Activated CD4-positive, alpha-beta memory T cell treated with anti-CD3 and anti-CD28 coated beads, Interleukin-2, amount 10 ng/mL, durations not matched to agents 7 days and 5 days (primary cell): ENCODE data around the gene PAIP1. TPM values are rescaled to one million over a fixed set of nuclear protein-coding genes. Genes with fewer than 3 reads are reported as not detected.
"Not testable (repeated sequence)": the region's sequence is repeated elsewhere in the genome, so short reads cannot be mapped to it uniquely, and the experiment has no call there.

Source experiments
- CTCF ChIA-PET: fragments of 350-600 bp; sonication (Branson Sonifier 250); formaldehyde crosslinking; loops from one replicate; lab custom pipeline; 2021; ENCODE audit warnings: antibody characterized with exemption, inconsistent platforms; lab: Charles Lee
- POLR2A ChIA-PET: fragments of 350-600 bp; sonication (Branson Sonifier 250); formaldehyde crosslinking; loops from one replicate; lab custom pipeline; 2021; ENCODE audit warnings: antibody characterized with exemption; lab: Charles Lee
- DNase-seq: peaks from one replicate; pipeline ENCODE4 v3.0.0-alpha.2; 2020
- H3K27ac Mint-ChIP-seq: one replicate; pipeline ENCODE4 v1.8.0; 2021; ENCODE audit warnings: mild to moderate bottlenecking, mixed read lengths
- H3K27me3 Mint-ChIP-seq: one replicate; pipeline ENCODE4 v1.8.0; 2021; ENCODE audit warnings: mixed read lengths
- H3K36me3 Mint-ChIP-seq: one replicate; pipeline ENCODE4 v1.8.0; 2021; ENCODE audit warnings: low read depth, mixed read lengths
- H3K4me1 Mint-ChIP-seq: one replicate; pipeline ENCODE4 v1.8.0; 2021; ENCODE audit warnings: mixed read lengths
- H3K4me3 Mint-ChIP-seq: one replicate; pipeline ENCODE4 v1.8.0; 2021; ENCODE audit warnings: mild to moderate bottlenecking, mixed read lengths
- H3K9me3 Mint-ChIP-seq: one replicate; pipeline ENCODE4 v1.8.0; 2021; ENCODE audit warnings: mixed read lengths
- total RNA-seq, 2 experiments: library from RNA; stranded (reverse); gene quantifications; one replicate each; pipeline ENCODE4 v1.2.3, GENCODE V29; 2021

Gene PAIP1
- total RNA-seq, 2 experiments from 2014 or later = 37.0 to 38.8 TPM

DNA sequence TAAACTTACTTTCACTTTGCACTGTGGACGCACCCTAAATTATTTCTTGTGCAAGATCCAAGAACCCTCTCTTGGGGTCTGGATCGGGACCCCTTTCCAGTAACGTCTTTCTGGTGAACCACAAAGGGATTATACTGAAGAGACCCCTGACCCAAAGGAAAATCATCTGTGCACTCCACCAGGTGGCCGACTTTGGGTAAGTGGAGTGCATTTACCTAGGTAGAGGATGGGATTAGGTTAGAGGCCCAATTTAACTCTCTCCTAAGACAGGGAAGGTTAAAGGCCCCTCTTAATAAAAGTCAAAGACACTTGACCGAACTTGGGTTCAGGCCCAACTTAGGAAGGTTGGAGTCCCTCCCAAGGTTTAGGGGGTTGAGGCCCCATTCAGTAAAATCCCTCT is 8.2 kb upstream of the PAIP1 start:
- DNase-seq = no peak
- POLR2A ChIA-PET = no interaction called here
- Mint-ChIP-seq H3K27me3 (peaks cover 6% of the 10 kb centered on the region), H3K4me3 (no peak overlapping the region), H3K27ac (no peak overlapping the region), H3K9me3 (no peaks in the 10 kb centered on the region), H3K4me1 (no peaks in the 10 kb centered on the region), H3K36me3 (no peaks in the 10 kb centered on the region)
- CTCF ChIA-PET = no interaction called here

DNA sequence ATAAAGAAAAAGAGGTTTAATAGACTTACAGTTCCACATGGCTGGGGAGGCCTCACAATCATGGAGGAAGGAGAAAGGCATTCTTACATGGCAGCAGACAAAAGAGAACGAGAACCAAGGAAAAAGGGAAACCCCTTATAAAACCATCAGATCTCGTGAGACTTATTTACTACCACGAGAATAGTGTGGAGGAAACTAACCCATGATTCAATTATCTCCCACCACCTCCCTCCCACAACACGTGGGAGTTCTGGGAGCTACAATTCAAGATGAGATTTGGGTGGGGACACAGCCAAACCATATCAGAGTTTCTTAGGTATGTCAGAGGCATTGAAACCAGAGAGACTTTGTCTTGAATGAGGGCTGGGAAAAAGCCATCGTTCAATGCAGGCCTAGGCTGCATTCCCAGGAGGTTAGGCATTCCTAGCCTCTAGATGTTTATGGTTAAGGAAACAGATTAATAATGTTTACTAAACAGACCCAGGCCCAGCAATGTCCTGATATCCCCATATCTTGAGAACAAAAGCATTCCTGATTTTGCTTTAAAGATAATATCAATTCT is 7.5 kb upstream of the PAIP1 start:
- Mint-ChIP-seq H3K4me1 (no peaks in the 10 kb centered on the region), H3K27me3 (peaks cover 7% of the 10 kb centered on the region), H3K27ac (no peak overlapping the region), H3K9me3 (no peaks in the 10 kb centered on the region), H3K36me3 (no peaks in the 10 kb centered on the region), H3K4me3 (no peak overlapping the region)
- CTCF ChIA-PET = no interaction called here
- DNase-seq = no peak
- POLR2A ChIA-PET = no interaction called here

DNA sequence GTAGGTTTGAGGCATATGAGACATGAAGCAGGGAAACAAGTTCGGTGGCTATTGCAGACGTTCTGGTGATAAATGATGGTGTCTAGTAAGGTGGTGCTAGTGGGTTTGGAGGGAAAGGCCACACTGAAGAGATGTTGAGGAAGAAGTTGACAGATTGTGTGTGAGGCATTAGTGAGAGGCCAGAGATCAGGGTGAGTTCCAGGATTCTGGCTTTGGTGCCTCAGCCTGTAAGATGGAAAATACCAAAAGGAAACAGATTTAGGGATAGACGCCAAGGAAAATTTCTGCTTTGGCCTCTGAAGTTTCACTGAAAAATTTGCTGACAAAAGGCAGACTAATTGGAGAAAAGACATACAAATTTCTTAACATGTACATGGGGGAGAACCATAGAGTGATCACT is 6.4 kb upstream of the PAIP1 start:
- CTCF ChIA-PET = no interaction called here

DNA sequence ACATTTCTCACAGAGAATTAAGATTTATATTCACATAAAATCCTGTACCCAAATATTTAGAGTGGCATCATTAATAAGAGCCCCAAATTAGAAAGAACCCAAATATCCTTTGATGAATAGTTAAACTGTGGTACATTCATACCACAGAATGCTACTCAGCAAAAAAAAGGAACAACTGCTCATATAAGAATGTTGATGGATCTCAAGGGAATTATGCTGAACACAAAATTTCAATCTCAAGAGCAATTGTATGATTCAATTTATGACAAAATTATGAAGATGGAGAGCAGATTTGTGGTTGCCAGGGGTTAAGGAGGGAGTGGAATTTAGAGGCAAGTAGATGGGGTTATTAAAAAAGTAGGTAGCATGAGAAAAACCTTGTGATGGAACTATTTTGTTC is 4.5 kb upstream of the PAIP1 start:
- CTCF ChIA-PET = no interaction called here

More for the DNA sequence above, 6.4 kb upstream of the PAIP1 start:
- peaks cover 7% of the 10 kb centered on the region for H3K27me3 Mint-ChIP-seq
- H3K27ac Mint-ChIP-seq = no peak overlapping the region
- POLR2A ChIA-PET = no interaction called here
- H3K9me3 Mint-ChIP-seq = no peaks in the 10 kb centered on the region
- no peak overlapping the region for H3K4me3 Mint-ChIP-seq
- no peak for DNase-seq
- H3K4me1 Mint-ChIP-seq = no peaks in the 10 kb centered on the region
- H3K36me3 Mint-ChIP-seq = no peaks in the 10 kb centered on the region

DNA sequence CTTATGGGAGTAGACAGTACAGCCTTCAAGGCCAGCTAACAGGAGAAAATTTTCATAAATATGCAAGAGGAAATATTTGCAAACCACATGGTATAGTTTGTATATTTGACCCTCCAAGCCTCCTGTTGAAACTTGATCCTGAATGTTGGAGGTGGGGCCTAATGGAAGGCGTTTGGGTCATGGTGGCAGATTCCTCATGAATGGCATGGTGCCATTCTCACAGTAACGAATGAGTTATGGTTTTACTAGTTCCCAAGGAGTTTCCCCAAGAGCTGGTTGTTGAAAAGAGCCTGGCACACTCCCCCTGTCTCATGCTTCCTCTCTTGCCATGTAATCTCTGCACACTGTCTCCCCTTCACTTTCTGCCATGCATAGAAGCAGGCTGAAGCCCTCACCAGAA is 3.3 kb upstream of the PAIP1 start:
- ChIA-PET POLR2A (interaction anchor here (0.8 to 1.4 kb wide), 3 partner anchors 42 to 44 kb away, joined by 3 to 5 read pairs (median 3); partner anchors contain the start of gene NNT), CTCF (interaction anchor here (1.4 kb wide), 1 partner anchor 76 kb away, joined by 3 read pairs; no protein-coding TSS in a partner anchor)
- Mint-ChIP-seq H3K27ac (no peak overlapping the region), H3K4me1 (peaks cover 12% of the 10 kb centered on the region), H3K9me3 (no peaks in the 10 kb centered on the region), H3K4me3 (no peak overlapping the region), H3K36me3 (peaks cover 4% of the 10 kb centered on the region), H3K27me3 (peaks cover 7% of the 10 kb centered on the region)
- no peak for DNase-seq

More for the DNA sequence above, 4.5 kb upstream of the PAIP1 start:
- no peaks in the 10 kb centered on the region for H3K9me3 Mint-ChIP-seq
- H3K27ac Mint-ChIP-seq = no peak overlapping the region
- peaks cover 7% of the 10 kb centered on the region for H3K27me3 Mint-ChIP-seq
- H3K36me3 Mint-ChIP-seq = no peaks in the 10 kb centered on the region
- H3K4me1 Mint-ChIP-seq = peaks cover 7% of the 10 kb centered on the region
- no peak for DNase-seq
- POLR2A ChIA-PET = interaction anchor here (1.0 kb wide), 1 partner anchor 41 kb away, joined by 3 read pairs; the partner anchor contains the start of gene NNT
- H3K4me3 Mint-ChIP-seq = no peak overlapping the region

DNA sequence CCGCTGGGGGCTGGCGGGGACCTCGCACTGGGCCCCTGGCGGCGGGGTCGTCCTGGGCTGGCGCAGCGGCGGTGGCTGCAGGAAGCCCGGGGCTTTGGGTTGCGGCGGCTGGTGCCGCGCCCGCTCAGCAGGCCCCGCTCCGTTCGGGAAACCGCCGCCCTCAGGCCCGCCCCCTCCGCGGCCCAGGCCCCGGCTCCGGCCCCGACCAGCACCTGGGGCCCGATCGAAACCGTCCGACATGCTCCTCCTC is 345 bp downstream of the PAIP1 start:
- not testable (repeated sequence) for H3K27ac Mint-ChIP-seq, DNase-seq, H3K9me3 Mint-ChIP-seq, H3K27me3 Mint-ChIP-seq, H3K36me3 Mint-ChIP-seq
- Mint-ChIP-seq H3K4me1 (peaks cover 14% of the 10 kb centered on the region), H3K4me3 (peak overlapping the region; percentile 86)
- ChIA-PET POLR2A (interaction anchor here (0.7 to 5.3 kb wide), 10 partner anchors 12 to 243 kb away, joined by 3 to 60 read pairs (median 10); partner anchors contain the start of genes C5orf34, HMGCS1, NNT and TMEM267), CTCF (interaction anchor here (1.2 to 2.5 kb wide), 2 partner anchors 46 to 59 kb away, joined by 3 to 11 read pairs; partner anchors contain the start of gene NNT)

DNA sequence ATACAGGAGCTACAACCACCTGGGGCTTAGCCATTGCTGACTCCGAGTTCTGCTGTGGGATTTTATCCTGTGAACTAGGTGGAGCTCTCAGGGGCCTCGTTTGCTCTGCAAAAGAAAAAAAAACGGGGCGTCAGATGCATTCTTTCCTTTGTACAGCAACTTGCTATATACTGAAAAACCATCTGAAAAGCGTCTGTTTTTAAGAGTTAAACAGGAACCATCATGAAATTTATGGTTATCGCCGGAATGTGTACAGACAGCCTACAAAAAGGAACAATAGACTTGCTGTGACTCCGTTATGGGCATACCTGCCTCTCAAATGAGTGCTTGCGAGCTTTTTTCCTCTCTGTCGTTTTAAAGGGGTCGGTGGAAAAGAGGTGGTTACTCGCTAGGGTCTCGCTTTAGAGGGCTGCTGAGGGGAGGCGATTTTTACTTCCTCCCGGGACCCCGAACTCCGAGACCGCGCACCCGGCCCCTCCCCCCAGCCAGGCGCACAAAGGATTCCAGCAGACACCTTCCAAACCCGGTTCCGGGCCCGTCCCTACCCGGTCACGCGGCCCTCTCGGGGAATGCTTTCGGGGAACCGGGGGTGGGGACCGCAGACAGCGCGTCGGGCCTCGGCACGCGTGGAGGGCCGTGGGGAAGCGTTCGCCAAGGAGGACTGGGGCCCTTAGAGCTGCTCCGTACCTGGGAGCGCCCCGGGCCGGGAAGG is 826 bp downstream of the PAIP1 start:
- peaks cover 16% of the 10 kb centered on the region for H3K4me1 Mint-ChIP-seq
- CTCF ChIA-PET = interaction anchor here (0.7 to 2.5 kb wide), 7 partner anchors 41 to 548 kb away, joined by 3 to 14 read pairs (median 4); partner anchors contain the start of genes C5orf34, NNT and TMEM267
- peak overlapping the region; percentile 87 for H3K27ac Mint-ChIP-seq
- peak overlapping the region; percentile 86 for H3K4me3 Mint-ChIP-seq
- POLR2A ChIA-PET = interaction anchor here (0.7 to 5.3 kb wide), 14 partner anchors 11 to 538 kb away, joined by 3 to 60 read pairs (median 5); partner anchors contain the start of genes C5orf34, HMGCS1, NNT and TMEM267
- peak; percentile 50 for DNase-seq
- H3K27me3 Mint-ChIP-seq = peaks cover 4% of the 10 kb centered on the region
- H3K36me3 Mint-ChIP-seq = peaks cover 7% of the 10 kb centered on the region
- no peaks in the 10 kb centered on the region for H3K9me3 Mint-ChIP-seq

DNA sequence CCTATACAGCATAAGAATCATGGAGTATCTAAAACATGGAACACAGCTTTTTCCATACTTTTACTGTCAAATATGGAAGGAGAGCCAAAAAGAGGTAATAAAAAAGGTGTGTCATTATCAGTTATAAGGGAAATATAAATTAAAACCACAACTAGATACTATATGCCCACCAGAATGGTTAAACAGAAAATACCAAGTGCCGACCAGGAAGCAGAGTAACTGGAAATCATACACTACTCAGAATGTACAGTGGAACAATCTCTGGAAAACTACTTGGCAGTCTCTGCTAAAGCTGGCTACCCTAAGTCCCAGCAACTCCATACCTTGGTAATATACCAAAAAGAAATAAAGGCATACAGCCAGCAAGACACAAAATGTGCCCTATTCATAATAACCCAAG is 2.4 kb downstream of the PAIP1 start:
- Mint-ChIP-seq H3K4me3 (no peak overlapping the region), H3K27ac (no peak overlapping the region), H3K36me3 (peaks cover 13% of the 10 kb centered on the region), H3K4me1 (peaks cover 19% of the 10 kb centered on the region), H3K27me3 (no peaks in the 10 kb centered on the region), H3K9me3 (no peaks in the 10 kb centered on the region)
- ChIA-PET CTCF (interaction anchor here (0.7 to 2.5 kb wide), 5 partner anchors 10 to 71 kb away, joined by 3 to 14 read pairs (median 6); partner anchors contain the start of genes C5orf34, NNT and TMEM267), POLR2A (interaction anchor here (0.9 to 5.3 kb wide), 8 partner anchors 10 to 433 kb away, joined by 4 to 60 read pairs (median 9); partner anchors contain the start of genes HMGCS1, NNT and TMEM267)
- no peak for DNase-seq

DNA sequence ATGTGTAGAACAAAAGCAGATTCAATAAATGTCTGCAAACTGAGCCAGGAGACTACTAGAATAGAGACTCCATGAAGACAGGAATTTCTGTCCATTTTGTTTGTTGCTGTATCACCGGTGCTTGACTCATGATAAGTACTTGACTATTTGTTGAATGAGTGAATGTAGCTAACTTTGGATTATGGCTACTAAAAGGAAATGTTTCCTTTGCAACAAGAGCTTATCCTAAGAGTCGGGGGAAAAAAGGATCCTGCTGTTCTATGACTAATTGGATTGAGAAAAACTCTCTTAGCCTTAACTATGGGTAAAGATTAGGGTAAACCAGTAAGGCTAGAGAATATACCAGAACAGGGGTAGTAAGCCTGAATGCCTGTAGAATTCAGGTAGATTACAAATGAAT is 3.5 kb downstream of the PAIP1 start:
- CTCF ChIA-PET = interaction anchor here (1.4 kb wide), 1 partner anchor 78 kb away, joined by 3 read pairs; no protein-coding TSS in a partner anchor
- no peak for DNase-seq
- peaks cover 19% of the 10 kb centered on the region for H3K4me1 Mint-ChIP-seq
- no peaks in the 10 kb centered on the region for H3K9me3 Mint-ChIP-seq
- H3K27me3 Mint-ChIP-seq = no peaks in the 10 kb centered on the region
- no peak overlapping the region for H3K4me3 Mint-ChIP-seq
- H3K27ac Mint-ChIP-seq = no peak overlapping the region
- POLR2A ChIA-PET = interaction anchor here (1.9 to 5.3 kb wide), 2 partner anchors 9 to 69 kb away, joined by 7 to 60 read pairs; partner anchors contain the start of gene TMEM267
- peaks cover 19% of the 10 kb centered on the region for H3K36me3 Mint-ChIP-seq

DNA sequence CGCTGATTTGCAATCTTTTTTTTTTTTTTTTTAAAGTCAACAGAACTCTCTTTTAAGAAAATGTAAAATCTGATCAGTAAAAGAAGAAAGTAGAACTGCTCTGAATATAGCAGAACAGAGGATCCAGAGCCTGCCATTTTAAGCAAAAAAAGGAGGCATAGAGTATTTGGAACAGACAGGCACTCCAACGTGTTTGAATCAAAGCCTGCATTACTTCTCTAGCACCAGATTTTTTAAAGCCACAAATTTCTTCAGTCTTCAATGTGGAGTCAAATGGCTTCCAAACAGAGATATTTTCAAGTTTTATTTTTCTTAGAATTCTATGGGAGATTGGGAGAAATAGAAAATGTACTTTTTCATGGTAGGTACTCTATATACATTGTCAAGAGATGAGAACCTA is 5.1 kb downstream of the PAIP1 start:
- no peaks in the 10 kb centered on the region for H3K27me3 Mint-ChIP-seq
- no peaks in the 10 kb centered on the region for H3K9me3 Mint-ChIP-seq
- DNase-seq = no peak
- POLR2A ChIA-PET = interaction anchor here (5.3 kb wide), 1 partner anchor 67 kb away, joined by 60 read pairs; the partner anchor contains the start of gene TMEM267
- no peak overlapping the region for H3K27ac Mint-ChIP-seq
- CTCF ChIA-PET = no interaction called here
- H3K36me3 Mint-ChIP-seq = peaks cover 30% of the 10 kb centered on the region
- peaks cover 14% of the 10 kb centered on the region for H3K4me1 Mint-ChIP-seq
- H3K4me3 Mint-ChIP-seq = no peak overlapping the region

DNA sequence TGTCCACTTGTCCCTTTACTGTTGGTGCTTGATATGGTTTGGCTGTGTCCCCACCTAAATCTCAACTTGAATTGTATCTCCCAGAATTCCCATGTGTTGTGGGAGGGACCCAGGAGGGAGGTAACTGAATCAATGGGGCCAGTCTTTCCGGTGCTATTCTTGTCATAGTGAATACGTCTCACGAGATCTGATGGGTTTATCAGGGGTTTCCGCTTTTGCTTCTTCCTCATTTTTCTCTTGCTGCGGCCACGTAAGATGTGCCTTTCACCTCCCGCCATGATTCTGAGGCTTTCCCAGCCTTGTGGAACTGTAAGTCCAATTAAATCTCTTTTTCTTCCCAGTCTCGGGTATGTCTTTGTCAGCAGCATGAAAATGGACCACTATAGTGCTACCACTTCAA is 7.6 kb downstream of the PAIP1 start:
- H3K27me3 Mint-ChIP-seq, H3K27ac Mint-ChIP-seq, CTCF ChIA-PET, H3K4me1 Mint-ChIP-seq, H3K4me3 Mint-ChIP-seq, H3K9me3 Mint-ChIP-seq, DNase-seq, POLR2A ChIA-PET: not testable (repeated sequence)
- H3K36me3 Mint-ChIP-seq = peaks cover 47% of the 10 kb centered on the region

DNA sequence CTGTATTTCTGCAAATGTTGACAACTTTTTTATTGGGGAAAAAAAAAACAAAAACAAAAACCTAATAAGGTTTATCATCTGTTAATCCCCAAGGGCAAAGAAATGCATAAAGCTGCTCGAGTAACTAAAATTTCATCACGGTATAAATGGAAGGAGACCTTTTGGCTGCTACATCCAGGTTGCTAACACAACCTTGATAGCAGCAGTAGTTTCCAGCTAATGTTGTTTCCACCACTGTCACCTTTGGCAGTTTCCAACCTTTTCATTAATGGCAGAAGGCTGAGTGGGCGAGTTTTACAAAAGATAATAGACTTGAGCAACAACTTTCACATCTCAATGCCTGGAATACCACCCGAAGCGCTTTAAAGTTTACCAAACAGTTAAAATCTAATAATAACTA is 8.5 kb downstream of the PAIP1 start:
- H3K9me3 Mint-ChIP-seq = no peaks in the 10 kb centered on the region
- no peak overlapping the region for H3K27ac Mint-ChIP-seq
- ChIA-PET POLR2A (interaction anchor here (0.9 kb wide), 1 partner anchor 55 kb away, joined by 5 read pairs; the partner anchor contains the start of gene NNT), CTCF (interaction anchor here (1.3 kb wide), 1 partner anchor 64 kb away, joined by 3 read pairs; the partner anchor contains the start of gene TMEM267)
- no peak overlapping the region for H3K4me3 Mint-ChIP-seq
- H3K36me3 Mint-ChIP-seq = peaks cover 52% of the 10 kb centered on the region
- DNase-seq = no peak
- no peaks in the 10 kb centered on the region for H3K27me3 Mint-ChIP-seq
- peaks cover 10% of the 10 kb centered on the region for H3K4me1 Mint-ChIP-seq

DNA sequence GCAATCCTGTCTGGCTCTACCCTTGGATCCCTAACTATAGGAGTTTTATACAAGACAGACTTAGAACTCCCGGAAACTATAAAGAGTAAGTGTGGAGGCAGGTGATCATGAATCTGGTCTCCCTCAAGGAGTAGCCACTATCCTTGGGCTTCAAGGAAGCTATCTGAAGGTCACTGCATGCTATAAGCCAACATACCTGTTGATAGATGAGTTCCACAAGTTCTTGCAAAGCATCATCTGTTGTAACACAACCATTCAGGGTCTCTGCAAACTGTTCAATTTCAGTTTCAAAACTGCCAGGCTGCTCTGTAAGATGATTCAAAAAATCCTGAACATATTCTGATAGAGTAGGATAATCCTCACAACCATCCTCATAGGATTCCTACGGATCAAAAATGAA is 9.3 kb downstream of the PAIP1 start:
- POLR2A ChIA-PET = interaction anchor here (0.9 kb wide), 1 partner anchor 56 kb away, joined by 5 read pairs; the partner anchor contains the start of gene NNT
- H3K36me3 Mint-ChIP-seq = peaks cover 59% of the 10 kb centered on the region
- H3K4me3 Mint-ChIP-seq = no peak overlapping the region
- H3K27ac Mint-ChIP-seq = no peak overlapping the region
- no peaks in the 10 kb centered on the region for H3K27me3 Mint-ChIP-seq
- CTCF ChIA-PET = interaction anchor here (1.3 kb wide), 1 partner anchor 63 kb away, joined by 3 read pairs; the partner anchor contains the start of gene TMEM267
- H3K4me1 Mint-ChIP-seq = peaks cover 10% of the 10 kb centered on the region
- no peak for DNase-seq
- no peaks in the 10 kb centered on the region for H3K9me3 Mint-ChIP-seq
